ENCODE measurements around the gene WBP2.

WBP2 gene

DNA sequence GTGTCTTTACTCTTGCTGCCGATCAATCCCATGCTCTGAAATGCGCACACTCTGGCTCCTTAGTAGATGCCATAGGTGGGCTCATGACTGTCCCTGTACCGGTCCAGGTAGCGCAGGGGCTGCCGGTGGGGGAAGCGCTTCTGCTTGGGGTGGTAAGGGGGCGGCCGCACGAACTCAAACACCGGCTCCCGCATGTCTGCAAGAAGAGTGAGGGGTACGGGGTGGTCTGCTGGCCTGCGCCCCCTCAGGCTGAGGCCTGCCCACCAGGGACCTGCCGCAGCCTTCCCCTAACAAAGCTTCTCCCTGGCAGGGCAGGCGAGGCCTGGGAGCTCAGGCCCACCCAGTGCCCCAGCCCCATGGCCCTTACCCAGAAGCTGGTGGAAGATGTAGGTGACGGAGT, 43.7 kb upstream of the WBP2 start:
- no peak for DNase-seq (ENCODE audit: low read depth)
- TF ChIP-seq, protein P1, sequence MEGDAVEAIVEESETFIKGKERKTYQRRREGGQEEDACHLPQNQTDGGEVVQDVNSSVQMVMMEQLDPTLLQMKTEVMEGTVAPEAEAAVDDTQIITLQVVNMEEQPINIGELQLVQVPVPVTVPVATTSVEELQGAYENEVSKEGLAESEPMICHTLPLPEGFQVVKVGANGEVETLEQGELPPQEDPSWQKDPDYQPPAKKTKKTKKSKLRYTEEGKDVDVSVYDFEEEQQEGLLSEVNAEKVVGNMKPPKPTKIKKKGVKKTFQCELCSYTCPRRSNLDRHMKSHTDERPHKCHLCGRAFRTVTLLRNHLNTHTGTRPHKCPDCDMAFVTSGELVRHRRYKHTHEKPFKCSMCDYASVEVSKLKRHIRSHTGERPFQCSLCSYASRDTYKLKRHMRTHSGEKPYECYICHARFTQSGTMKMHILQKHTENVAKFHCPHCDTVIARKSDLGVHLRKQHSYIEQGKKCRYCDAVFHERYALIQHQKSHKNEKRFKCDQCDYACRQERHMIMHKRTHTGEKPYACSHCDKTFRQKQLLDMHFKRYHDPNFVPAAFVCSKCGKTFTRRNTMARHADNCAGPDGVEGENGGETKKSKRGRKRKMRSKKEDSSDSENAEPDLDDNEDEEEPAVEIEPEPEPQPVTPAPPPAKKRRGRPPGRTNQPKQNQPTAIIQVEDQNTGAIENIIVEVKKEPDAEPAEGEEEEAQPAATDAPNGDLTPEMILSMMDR (conservative IDR thresholded peaks at IDR 0.05; ENCODE audit: control insufficient read depth, insufficient read depth, low read depth, low read length) = no peak
- no peak overlapping the region for H3K4me3 ChIP-seq (ENCODE audit: control insufficient read depth, low read depth, low read length)

DNA sequence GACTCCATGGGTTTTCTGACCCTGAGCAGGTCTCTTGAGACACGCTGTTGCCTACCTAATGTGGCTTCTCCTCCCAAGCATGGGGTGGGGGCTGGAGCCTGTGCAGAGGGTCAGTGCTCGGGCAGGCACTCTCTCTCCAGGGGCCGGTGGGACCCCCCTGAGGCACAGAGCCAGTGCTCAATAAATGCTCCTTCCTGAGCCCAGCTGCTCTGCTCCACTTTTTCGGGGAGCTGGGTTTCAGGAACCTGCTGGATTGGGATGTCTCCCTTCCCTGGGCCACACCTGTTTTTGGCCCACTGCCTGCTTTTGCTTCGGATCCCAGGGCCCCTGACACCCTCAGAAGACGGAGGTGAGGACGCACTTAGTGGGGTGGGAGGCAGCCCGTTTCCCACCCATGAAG, 42.9 kb upstream of the WBP2 start:
- TF ChIP-seq, protein P1 (conservative IDR thresholded peaks at IDR 0.05; ENCODE audit: control insufficient read depth, insufficient read depth, low read depth, low read length) = no peak
- no peak overlapping the region for H3K4me3 ChIP-seq (ENCODE audit: control insufficient read depth, low read depth, low read length)
- no peak for DNase-seq (ENCODE audit: low read depth)

DNA sequence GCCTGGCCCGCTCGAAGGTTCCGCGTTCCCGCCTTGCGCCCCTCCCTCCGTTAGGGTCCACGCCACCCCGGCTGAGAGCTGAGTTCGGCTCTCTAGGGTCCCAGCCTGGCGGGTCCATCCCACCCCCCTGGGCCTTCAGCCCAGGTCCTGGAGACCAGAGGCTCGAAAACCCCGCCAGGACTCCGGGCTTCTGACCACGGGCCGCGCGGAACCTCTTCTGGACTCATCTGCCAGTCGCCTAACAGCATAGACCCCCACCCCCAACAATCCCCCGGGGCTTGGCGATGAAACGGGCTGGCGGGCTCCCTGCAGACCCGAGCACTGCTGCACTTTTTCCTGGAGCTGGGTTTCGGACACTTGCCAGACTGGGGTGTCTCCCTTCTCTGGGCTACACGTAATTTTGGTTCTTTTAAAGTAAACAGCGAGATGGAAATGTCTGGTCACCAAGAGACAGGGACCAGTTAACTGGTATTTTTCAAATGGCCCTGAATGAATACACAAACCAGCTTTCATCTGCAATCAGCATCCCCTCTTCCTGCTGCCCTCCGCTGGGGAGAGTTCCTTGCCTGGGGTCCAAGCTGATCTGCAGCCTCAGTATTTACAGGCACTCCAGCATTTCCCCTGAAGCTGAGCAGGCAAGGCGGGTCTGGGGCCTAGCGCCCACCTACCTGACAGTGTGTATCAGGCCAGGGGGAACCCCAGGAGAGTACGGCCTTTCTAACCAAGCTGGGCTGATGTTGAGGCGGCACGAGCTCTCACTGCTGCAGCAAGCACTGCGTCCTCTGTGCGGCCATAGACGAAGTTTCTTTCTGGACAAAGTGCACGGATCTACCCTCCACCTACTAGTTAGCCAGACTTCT, 42.3 kb upstream of the WBP2 start:
- DNase-seq (ENCODE audit: low read depth) = no peak
- TF ChIP-seq, protein P1 (conservative IDR thresholded peaks at IDR 0.05; ENCODE audit: control insufficient read depth, insufficient read depth, low read depth, low read length) = no peak
- peak overlapping the region; percentile 69 for H3K4me3 ChIP-seq (ENCODE audit: control insufficient read depth, low read depth, low read length)

DNA sequence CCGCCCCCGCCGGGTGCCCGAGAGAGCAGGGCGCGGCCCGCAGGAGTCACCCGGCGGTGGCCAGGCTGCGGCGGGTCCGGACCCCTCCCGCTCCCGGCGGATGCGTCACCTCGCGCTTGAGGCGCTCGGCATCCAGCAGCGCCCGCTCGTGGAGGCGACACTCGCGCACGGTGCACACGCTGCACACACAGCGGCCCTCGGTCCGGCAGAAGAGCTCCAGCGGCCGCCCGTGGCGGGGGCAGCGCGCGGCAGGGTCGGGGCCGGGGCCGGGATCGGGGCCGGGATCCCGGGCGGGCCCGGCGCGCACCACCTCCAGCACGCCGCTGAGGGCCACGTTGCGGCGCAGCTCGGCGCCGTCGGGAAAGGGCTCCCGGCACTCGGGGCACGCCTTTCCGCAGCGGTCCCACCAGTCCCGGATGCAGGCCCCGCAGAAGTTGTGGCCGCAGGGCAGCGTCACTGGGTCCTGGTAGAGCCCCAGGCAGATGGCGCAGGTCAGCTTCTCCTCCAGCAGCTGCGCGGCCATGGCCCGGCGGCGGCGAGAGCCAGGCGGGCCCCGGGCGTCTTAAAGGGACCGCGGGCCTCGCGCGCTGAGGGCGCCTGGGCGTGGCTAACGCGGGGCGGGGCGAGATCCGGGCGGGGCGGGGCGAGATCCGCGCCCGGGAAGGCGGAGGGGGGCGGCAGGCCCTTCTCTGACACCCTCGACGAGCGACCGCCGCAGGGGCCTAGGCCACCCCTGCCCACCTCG, 41.5 kb upstream of the WBP2 start, which contains the start of gene TRIM65:
TSS of gene TRIM65 (minus strand) at position 537 of the 745 bp plus-strand sequence. CDS start at position 523, 14 bp downstream.
- H3K4me3 ChIP-seq (ENCODE audit: control insufficient read depth, low read depth, low read length) = peak within 1 kb of the TSS; percentile 69
- TF ChIP-seq, protein P1 (conservative IDR thresholded peaks at IDR 0.05; ENCODE audit: control insufficient read depth, insufficient read depth, low read depth, low read length) = no peak
- DNase-seq (ENCODE audit: low read depth) = peak; percentile 74

DNA sequence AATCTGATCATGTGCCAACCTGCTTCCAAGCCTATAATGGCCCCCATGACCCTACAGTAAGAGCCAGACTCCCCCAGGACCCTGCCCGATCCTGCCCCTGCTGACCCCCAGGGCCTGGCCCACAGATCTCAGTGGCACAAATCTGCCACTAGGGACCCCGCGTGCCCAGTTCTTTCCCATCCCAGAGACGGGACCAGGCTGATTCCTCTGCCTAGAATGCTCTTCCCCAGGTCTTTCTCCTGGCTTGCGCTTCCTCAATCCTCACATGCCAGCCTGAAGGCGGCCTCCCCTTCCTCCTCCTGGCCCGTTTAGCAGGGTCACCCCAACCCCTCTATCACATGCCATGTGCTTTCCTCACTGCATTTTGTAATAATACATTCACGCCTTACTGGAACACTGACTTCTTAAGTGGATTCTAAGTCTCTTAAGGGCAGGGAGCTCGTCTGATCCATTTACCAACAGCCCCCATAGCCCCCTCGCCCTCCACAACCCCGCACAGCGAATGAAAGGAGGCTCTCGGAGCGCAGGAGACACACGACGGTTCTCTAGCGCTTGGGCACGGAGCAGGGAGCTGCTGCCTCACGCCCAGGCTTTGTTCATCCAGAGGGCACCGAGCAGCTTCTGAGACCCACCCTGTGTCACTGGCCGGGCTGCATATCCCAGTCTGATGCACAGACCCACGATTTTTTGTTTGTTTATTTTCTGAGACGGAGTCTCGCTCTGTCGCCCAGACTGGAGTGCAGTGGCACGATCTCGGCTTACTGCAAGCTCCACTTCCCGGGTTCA, 40.4 kb upstream of the WBP2 start:
- TF ChIP-seq, protein P1 (conservative IDR thresholded peaks at IDR 0.05; ENCODE audit: control insufficient read depth, insufficient read depth, low read depth, low read length) = peak; percentile 41
- DNase-seq (ENCODE audit: low read depth) = peak; percentile 33
- peak overlapping the region; percentile 69 for H3K4me3 ChIP-seq (ENCODE audit: control insufficient read depth, low read depth, low read length)

DNA sequence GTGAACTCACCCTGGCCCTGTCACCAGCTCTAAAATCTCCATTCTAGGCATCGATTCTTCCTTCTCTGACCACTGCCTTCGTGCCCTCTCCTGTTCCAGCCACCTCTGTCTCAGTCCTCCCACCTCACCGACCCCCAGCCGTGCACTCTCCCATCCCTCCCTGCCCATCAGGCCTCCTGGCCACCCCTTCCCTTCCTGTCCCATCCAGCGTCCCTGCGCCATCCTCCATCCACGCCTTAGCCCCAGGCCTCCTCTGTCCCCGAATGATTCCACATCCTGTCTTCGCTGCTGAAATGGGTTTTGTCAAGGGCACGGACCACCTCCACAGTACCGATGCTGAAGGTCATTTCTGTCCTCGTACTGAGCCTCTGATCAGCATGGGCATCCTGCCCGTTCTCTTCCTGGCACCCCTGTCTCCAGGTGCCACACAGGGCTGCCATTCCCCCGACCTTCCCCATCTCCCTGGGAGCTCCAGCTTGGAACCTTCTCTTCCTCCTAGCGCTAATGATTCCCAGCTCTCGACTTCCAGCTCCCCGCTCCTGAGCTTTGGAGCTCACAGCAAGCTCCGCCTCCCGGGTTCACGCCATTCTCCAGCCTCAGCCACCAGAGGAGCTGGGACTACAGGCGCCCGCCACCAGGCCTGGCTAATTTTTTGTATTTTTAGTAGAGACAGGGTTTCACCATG, 39.1 kb upstream of the WBP2 start:
- H3K4me3 ChIP-seq (ENCODE audit: control insufficient read depth, low read depth, low read length) = no peak overlapping the region
- TF ChIP-seq, protein P1 (conservative IDR thresholded peaks at IDR 0.05; ENCODE audit: control insufficient read depth, insufficient read depth, low read depth, low read length) = no peak
- DNase-seq (ENCODE audit: low read depth) = peak; percentile 23
